Measurements from ENCODE around the gene DPYD.

Gene DPYD

DNA sequence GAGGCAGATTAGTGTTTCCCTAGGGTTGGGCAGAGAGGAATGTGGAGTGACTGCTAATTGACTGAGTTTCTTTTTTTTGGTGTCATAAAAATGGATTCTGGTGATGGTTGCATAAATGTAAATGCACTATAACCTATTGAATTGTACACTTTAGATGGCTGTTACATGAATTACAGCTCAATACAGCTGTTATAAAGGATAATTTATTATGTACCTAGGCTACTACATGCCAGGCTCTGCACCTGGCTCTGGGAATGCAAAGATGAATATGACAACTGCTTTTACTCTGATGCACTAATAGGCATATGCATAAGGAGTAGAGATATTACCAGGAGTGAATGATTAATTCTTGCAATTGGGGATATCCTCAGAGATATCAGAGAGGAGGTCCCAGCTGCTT lies 854.0 kb downstream of the DPYD start:
- DNase-seq (ENCODE audit: extremely low read depth, low read depth): no peak
- no peak overlapping the region for H3K4me3 ChIP-seq (replicated peaks; ENCODE audit: low read depth, low read length)
- TF ChIP-seq CTCF (IDR thresholded peaks at IDR 0.05; ENCODE audit: low read depth, low read length, missing control alignments): no peak

- no peak for TF ChIP-seq CTCF (IDR thresholded peaks at IDR 0.05; ENCODE audit: low read depth, low read length, missing control alignments)
- H3K4me3 ChIP-seq (replicated peaks; ENCODE audit: low read depth, low read length): no peak overlapping the region
- DNase-seq (ENCODE audit: extremely low read depth, low read depth): no peak
Measured at GRCh38 chr1:97063532-97063931, 857.3 kb downstream of the DPYD start.

- H3K4me3 ChIP-seq (replicated peaks; ENCODE audit: low read depth, low read length): no peak overlapping the region
- no peak for DNase-seq (ENCODE audit: extremely low read depth, low read depth)
Measured at GRCh38 chr1:97061604-97062003, 859.2 kb downstream of the DPYD start.

GRCh38 chr1:97056386-97056785 lies 864.4 kb downstream of the DPYD start:
- H3K4me3 ChIP-seq (replicated peaks; ENCODE audit: low read depth, low read length): no peak overlapping the region
- no peak for DNase-seq (ENCODE audit: extremely low read depth, low read depth)
- no peak for TF ChIP-seq CTCF (IDR thresholded peaks at IDR 0.05; ENCODE audit: low read depth, low read length, missing control alignments)

More at GRCh38 chr1:97061604-97062003, 859.2 kb downstream of the DPYD start:
- no peak for TF ChIP-seq CTCF (IDR thresholded peaks at IDR 0.05; ENCODE audit: low read depth, low read length, missing control alignments)

DNA sequence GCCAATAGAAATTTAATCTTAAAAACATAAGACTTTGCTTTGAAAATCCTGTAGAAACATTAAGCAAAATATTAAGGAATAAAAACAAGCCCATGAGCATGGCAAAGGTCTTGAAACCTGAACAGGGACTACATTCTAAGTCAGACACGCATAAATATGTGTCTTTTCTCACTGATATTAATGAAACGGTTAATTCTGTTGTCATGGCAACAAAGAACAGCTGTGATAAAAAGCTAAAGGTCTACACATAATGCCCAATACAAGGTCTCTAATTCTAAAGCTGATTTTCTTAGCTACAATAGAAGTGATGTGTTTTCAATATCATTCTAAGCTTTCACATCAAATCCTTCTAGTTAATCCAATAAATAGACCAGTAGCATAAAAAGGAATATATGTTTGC lies 867.6 kb downstream of the DPYD start:
- TF ChIP-seq CTCF (IDR thresholded peaks at IDR 0.05; ENCODE audit: low read depth, low read length, missing control alignments): no peak
- no peak overlapping the region for H3K4me3 ChIP-seq (replicated peaks; ENCODE audit: low read depth, low read length)
- DNase-seq (ENCODE audit: extremely low read depth, low read depth): no peak

DNA sequence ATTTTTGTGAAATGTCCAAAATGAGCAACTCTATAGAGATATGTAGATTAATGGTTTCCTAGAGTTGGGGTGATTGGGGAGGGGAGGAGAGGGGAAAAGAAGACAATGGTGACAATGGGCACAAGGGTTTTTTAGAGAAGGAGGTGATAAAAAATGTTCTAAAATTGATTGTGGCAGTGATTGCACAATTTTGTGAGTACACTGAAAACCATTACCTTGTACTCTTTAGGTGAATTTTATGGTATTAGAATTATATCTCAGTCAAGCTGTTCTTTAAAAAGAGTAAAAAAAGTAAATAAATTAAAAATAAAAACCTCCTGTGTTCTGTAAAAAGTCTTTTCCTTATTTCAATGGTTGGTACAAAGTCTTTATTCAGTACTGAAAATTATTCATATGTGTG lies 869.0 kb downstream of the DPYD start:
- TF ChIP-seq CTCF (IDR thresholded peaks at IDR 0.05; ENCODE audit: low read depth, low read length, missing control alignments): no peak
- H3K4me3 ChIP-seq (replicated peaks; ENCODE audit: low read depth, low read length): no peak overlapping the region
- no peak for DNase-seq (ENCODE audit: extremely low read depth, low read depth)

GRCh38 chr1:97050506-97050905 lies 870.3 kb downstream of the DPYD start:
- no peak for DNase-seq (ENCODE audit: extremely low read depth, low read depth)
- peak; percentile 29 for TF ChIP-seq CTCF (IDR thresholded peaks at IDR 0.05; ENCODE audit: low read depth, low read length, missing control alignments)
- H3K4me3 ChIP-seq (replicated peaks; ENCODE audit: low read depth, low read length): no peak overlapping the region

Data from HFF-Myc (cell line).